GM21717 (cell line): ENCODE data around the gene YJU2.
"Not testable (repeated sequence)": the region's sequence is repeated elsewhere in the genome, so short reads cannot be mapped to it uniquely, and the experiment has no call there.

Source experiments
- ATAC-seq: cut with Tn5 transposase; IDR thresholded peaks from one replicate; pipeline ENCODE4 v1.9.1; 2021; ENCODE audit warnings: mild to moderate bottlenecking, moderate library complexity; ENCODE audit not compliant: unreplicated experiment

Gene YJU2

DNA sequence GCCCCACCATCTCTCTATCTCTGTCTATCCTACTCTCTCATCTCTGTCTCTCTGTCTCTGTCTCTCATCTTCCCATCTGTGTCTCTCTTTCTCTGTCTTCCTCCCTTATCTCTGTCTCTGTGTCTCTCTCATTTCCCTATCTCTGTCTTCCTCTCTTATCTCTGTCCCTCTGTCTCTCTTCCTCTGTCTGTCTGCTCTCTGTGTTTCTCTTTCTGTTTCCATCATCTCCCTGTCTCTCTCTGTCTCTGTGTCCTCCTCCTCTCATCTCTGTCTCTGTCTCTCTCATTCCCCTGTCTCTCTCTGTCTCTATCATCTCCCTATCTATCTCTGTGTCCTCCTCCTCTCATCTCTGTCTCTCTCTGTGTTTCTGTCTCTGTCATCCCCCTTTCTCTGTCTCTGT lies 19.1 kb upstream of the YJU2 start:
- ATAC-seq = no peak

DNA sequence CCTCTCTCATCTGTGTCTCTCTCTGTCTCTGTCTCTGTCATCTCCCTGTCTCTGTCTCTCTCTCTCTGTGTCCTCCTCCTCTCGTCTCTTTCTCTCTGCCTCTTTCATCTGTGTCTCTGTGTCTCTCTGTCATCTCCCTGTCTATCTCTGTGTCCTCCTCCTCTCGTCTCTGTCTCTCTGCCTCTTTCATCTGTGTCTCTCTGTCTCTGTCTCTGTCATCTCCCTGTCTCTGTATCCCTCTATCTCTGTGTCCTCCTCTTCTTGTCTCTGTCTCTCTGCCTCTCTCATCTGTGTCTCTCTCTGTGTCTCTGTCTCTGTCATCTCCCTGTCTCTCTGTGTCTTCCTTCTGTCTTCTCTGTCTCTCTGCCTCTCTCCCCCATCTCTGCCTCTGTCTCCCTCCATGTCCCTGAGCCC lies 18.1 kb upstream of the YJU2 start:
- ATAC-seq = no peak

DNA sequence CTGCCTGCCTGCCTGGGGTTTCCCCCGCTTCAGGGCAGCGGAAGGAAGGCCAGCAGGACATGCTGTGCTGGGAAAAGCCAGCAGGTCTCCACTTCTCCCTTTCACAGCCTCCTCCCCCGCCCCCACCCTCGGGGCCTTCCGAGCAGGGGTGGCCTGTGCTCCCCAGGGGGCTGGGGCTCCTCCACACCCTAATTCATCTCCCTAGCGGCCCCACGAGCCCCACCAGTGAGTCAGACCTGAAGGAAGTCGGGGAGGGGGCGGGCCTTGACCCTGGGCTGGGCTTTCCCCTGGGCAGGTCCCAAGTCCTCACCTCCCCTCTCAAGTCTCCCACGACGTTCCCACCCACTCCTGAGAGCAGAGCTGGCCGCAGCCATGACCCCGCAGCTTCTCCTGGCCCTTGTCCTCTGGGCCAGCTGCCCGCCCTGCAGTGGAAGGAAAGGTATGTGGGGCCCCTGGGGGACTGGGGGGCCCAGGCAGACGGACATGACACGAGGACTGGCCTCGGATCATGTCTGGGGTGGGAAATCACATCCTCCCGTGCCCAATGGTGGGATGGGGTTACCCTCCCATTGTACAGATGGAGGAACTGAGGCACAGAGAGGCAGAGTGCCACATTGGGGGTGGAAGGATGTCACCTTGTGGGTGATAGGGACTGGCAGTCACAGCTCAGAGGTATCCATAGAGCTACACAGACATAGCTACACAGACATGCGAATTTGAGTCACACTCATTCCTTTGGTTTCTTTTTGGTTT lies 17.5 kb upstream of the YJU2 start, which contains the start of gene EBI3:
TSS of gene EBI3 (plus strand) at position 345 of the 753 bp plus-strand sequence. CDS start at position 373, 28 bp downstream.
- peak; percentile 41 for ATAC-seq

DNA sequence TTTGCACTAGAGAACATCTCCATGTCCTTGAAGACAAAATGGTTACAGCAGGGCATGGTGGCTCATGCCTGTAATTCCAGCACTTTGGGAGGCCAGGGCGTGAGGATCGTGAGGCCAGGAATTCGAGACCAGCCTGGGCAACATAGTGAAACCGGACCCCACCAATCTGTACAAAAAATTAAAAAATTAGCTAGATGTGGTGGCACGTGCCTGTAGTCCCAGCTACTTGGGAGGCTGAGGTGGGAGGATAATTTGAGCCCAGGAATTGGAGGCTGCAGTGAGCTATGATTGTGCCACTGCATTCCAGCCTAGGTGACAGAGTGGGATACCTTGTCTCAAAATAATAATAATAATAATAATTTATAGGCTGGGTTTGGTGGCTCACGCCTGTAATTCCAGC lies 16.6 kb upstream of the YJU2 start:
- not testable (repeated sequence) for ATAC-seq

DNA sequence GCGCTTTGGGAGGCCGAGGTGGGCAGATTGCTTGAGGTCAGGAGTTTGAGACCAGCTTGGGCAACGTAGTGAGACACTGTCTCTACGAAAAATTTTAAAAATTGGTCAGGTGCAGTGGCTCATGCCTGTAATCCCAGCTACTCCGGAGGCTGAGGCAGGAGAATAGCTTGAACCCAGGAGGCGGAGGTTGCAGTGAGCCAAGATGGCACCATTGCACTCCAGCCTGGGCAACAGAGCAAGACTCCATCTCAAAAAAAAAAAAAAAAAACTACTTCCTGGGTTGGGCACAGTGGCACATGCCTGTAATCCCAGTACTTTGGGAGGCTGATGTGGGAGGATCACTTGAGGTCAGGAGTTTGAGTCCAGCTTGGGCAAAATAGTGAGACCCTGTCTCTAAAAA lies 15.4 kb upstream of the YJU2 start:
- not testable (repeated sequence) for ATAC-seq

DNA sequence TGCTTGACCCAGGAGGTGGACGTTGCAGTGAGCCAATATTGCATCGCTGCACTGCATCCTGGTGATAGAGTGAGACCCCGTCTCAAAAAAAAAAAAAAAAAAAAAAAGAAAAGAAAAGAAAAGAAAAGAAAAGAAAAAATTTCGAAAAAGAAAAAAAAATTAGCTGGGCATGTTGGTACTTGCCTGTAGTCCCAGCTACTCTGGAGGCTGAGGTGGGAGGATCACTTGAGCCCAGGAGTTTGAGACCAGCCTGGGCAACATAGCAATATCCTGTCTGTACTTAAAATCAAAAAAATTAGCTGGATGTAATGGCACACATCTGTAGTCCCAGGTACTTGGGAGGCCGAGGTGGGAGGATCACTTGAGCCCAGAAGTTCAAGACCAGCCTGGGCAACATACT lies 14.7 kb upstream of the YJU2 start:
- not testable (repeated sequence) for ATAC-seq

DNA sequence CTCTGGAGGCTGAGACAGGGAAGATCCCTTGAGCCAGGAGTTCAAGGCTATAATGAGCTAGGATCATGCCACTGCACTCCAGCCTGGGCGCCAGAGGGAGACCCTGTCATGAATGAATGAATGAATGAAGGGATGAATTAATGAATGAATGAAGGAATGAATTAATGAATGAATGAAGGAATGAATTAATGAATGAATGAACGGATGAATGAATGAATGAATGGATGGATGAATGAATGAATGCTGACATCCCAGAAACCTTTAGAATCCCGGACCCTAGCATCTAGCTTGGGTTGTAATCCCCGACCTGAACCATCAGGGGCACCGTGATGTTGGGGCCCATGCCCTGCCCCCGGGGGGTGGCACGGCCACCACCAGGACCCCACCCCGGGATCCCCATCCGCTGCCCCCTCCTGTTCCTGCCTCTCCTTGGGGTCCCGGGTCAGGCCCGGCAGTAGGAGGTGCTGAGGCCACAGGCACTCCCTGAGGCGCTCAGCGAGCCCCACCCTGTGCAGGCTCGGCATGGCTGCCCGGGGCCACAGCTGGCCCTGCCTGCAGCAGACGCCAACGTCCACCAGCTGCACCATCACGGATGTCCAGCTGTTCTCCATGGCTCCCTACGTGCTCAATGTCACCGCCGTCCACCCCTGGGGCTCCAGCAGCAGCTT lies 14.1 kb upstream of the YJU2 start:
- no peak for ATAC-seq

DNA sequence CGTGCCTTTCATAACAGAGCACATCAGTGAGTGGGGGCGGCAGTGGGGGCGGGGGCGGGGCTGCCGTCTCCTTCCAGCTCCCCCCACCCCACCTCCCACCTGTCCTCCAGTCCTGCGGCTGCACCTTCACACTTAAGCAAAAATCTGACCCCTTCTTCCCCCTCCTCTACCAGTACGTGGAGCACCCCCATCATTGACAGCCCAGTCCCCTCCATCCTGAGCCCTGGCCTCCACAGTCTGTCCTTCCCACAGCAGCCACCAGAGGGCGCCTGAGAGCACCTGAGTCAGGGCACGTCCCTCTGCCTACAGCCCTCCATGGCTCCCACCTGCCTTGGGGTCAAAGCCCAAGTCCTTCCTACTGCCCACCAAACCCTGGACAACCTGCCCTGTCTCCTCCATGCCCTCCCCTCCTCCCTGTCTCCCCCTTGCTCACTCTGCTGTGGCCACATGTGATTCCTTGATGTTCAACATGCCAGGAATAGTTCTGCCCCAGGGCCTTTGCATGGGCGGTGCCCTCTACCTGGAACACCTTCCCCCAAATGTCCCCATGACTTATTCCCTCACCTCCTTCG lies 13.5 kb upstream of the YJU2 start:
- ATAC-seq = no peak

DNA sequence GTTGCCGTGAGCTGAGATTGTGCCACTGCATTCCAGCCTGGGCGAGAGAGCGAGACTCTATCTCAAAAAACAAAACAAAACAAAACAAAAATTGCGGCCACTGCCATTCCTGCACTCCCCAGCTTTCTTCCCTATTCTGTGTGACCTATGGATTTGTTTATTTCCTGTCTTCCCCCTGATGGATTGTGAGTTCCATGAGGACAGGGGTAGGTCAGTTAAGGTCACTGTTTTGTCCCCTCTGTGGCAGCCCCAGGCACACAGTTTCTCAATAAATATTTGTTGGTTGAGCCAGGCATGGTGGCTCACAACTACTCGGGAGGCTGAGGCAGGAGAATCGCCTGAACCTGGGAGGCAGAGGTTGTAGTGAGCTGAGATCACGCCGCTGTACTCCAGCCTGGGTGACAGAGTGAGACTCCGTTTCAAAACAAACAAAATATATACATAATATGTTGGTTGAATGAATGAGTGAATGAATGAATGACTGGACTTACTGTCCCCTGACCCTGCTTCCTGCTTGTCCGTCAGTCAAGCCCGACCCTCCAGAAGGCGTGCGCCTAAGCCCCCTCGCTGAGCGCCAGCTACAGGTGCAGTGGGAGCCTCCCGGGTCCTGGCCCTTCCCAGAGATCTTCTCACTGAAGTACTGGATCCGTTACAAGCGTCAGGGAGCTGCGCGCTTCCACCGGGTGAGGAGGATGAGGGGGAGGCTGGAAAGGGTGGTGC lies 12.6 kb upstream of the YJU2 start:
- ATAC-seq = no peak

DNA sequence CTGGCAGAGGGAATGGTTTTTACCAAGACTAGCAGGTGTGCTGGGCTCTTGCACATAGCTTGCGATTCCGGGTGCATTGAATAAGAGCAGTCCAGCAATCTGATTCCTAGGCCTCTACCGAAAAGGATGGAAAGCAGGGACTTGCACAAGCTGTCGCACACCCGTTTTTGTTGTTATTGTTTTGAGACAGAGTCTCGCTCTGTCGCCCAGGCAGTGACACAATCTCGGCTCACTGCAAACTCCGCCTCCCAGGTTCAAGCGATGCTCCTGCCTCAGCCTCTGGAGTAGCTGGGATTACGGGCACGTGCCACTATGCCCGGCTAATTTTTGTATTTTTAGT lies 12.0 kb upstream of the YJU2 start:
- no peak for ATAC-seq

DNA sequence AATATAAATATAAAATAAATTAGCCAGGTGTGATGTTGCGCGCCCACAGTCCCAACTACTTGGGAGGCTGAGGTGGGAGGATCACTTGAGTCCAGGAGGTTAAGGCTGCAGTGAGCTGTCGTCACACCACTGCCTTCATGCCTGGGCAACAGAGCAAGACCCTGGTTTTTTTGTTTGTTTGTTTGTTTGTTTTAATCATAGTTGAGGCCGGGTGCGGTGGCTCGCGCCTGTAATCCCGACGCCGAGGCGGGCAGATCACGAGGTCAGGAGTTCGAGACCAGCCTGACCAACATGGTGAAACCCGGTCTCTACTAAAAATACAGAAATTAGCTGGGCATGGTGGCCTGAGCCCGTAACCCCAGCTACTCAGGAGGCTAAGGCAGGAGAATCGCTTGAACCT lies 9.4 kb upstream of the YJU2 start:
- ATAC-seq = not testable (repeated sequence)

DNA sequence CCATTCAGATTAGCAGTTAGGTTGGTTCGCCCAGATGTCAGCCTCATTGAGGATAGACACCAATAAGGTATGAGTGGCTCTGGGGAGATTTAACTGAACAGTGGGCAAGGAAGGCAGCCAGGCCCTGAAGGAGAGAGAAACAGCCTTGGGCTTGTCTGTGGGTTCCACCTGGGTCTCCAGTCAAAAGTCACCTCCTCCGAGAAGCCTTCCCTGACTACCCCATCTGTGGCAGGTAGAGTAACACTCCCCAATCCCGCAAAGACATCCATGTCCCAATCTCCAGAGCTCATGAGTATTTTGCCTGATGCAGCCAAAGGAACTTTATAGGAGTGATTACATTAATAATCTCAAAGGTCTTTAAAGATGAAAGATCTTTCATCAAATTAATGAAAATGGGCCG lies 8.0 kb upstream of the YJU2 start:
- ATAC-seq = no peak

DNA sequence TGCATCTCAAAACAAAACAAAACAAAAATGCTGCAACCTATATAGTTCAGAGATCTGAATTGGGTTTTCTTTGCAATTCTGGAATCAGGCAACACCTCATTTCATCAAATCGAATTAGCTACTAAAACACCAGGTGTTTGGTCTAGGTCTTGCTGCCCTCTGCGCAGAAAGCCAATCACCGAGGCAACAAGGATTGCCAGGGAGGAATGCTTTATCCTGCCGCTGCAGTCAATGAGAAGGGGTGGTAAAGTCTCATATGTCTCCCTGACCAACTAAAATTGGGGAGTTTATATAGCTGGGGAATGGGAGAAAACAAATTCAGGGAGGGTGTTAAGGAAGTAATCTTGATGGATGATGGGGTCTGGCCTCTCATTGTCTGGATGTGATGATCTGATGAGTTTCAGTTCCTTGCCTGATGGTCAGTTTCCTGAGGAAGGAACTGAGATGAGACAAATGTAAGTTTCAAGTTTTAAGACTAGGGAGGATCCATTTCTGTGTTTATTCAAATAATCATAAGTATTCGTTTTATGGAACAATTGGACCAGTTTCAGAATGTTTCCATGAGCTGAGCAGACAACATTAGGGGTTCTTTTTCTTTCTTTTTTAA lies 5.0 kb upstream of the YJU2 start:
- no peak for ATAC-seq

DNA sequence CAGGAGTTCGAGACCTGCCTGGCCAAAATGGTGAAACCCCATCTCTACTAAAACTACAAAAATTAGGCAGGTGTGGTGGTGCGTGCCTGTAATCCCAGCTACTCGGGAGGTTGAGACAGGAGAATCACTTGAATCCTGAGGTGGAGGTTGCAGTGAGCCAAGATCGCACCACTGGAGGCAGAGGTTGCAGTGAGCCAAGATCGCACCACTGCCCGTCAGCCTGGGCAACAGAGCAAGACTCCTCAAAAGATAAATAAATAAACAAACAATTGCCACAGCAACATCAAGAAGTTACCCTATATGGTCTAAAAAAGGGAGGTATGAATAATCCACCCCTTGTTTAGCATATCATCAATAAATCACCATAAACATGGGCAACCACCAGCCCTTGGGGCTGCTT lies 942 bp upstream of the YJU2 start:
- not testable (repeated sequence) for ATAC-seq

DNA sequence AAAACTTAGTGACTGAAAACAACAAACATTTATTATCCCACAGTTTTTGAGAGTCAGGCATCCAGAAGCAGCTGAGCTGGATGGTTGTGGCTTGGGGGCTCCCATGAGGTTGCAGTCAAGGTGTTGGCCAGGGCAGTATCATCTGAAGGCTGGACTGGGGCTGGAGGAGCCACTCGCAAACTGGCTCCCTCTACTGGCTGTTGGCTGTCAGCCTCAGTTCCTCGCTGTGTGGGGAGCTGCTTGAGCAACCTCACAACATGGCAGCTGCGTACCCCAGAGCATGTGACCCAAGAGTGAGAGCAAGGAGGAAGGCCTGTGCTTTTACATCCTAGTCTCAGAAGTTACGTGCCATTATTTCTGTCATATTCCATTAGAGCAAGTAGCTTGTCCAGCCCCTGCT lies 9.7 kb downstream of the YJU2 start:
- ATAC-seq = no peak

DNA sequence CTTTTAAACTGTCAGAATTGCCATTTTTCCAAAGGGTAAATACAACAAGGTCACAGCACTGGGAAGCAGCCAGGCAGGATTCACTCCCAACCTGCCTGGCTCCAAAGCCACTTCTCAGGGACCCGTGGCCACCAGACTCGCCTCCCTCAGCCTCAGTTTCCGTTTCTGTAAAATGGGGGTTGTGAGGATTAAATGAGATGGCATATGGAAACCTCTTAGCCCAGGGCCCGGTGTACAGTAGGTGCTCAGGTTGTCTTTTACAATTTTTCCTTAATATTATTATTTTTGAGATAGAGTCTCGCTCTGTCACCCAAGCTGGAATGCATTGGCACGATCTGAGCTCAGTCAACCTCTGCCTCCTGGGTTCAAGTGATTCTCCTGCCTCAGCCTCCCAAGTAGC lies 10.1 kb downstream of the YJU2 start:
- ATAC-seq = no peak

DNA sequence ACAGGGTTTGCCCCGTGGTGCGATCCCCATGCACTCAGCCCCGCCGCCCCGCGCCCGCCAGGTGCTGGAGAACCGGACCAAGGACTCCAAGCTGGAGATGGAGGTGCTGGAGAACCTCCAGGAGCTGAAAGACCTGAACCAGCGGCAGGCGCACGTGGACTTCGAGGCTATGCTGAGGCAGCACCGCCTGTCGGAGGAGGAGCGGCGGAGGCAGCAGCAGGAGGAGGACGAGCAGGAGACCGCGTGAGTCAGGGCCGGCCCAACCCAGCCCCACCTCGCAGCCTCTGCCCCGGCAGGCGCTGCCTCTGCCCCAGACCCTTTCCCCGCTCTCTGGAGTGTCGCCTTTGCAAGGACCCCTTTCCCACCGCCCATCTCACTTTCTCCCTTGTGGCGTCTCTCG lies 11.3 kb downstream of the YJU2 start:
- ATAC-seq = no peak

DNA sequence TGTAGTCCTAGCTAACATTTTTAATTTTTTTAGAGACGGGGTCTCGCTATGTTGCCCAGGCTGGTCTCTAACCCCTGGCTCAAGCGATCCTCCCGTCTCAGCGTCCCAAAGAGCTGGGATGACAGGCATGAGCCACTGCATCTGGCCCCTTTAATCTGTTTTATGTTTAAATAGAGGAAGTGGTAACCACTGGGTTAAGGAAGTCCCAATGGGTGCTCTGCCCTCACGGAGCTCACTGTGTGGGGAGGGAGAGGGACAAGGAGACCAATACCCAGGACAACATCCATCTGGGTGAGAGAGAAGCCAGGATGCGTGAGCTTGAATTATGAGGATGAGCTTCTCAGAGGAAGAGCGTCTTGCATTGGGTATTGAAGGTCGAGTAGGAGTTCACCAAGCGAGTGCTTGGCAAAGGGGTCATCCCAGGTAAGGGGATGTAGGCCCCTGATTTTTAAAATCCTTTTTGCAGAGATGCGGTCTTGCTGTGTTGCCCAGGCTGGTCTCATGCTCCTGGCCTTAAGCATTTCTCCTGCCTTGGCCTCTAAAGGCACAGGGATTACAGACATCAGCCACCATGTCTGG lies 13.8 kb downstream of the YJU2 start:
- ATAC-seq = no peak

DNA sequence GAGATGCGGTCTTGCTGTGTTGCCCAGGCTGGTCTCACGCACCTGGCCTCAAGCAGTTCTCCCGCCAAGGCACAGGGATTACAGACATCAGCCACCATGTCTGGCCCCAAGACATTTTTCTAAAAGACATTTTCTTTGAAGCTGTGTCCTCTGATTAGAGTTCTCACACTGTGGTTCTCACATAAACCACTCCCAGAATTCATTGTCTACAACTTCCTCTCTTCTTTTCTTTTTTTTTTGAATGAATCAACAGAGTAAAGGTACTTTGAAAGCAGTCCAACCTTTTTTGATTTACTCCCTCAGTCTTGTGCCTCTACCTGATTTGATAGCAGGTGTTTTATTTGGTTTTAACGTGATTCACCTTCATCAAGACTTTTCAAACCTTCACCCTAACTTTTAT lies 17.9 kb downstream of the YJU2 start:
- ATAC-seq = no peak

DNA sequence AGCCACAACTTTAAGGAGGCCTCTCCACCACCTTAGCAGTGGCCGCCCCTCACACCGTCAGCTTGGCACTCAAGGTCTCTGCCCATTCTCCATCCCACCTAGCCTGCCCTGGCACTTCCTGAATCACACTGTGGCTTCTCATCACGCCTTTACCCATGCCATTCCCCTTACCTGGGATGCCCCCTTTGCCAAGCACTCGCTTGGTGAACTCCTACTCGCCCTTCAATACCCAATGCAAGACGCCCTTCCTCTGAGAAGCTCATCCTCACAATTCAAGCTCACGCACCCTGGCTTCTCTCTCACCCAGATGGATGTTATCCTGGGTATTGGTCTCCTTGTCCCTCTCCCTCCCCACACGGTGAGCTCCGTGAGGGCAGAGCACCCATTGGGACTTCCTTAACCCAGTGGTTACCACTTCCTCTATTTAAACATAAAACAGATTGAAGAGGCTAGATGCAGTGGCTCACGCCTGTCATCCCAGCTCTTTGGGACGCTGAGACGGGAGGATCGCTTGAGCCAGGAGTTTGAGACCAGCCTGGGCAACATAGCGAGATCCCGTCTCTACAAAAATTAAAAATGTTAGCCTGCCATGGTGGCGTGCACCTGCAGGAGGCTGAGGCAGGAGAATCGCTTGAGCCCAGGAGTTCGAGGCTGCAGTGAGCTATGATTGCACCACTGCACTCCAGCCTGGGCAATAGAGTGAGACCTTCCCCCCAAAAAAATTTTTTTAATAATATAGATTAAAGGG lies 19.5 kb downstream of the YJU2 start:
- ATAC-seq = no peak
